K562 (cell line): ENCODE data around the gene WDCP. TPM values are rescaled to one million over a fixed set of nuclear protein-coding genes. Genes with fewer than 3 reads are reported as not detected.

Experiments used
- ATAC-seq: fragments of 200-7000 bp; cut with Tn5 transposase; 3 replicates; pipeline ENCODE4 v1.9.1; 2020; ENCODE audit warnings: moderate library complexity
- BruUV-seq: library from RNA; stranded (reverse); fragments of 400-500 nt; replicated peaks from 2 replicates; lab custom pipeline; 2021; lab: Mats Ljungman, UMichigan
- CTCF ChIA-PET: fragments of 300-600 bp; formaldehyde crosslinking; extraction: SDS; loops from one replicate; lab custom pipeline; 2021; ENCODE audit warnings: low intra/inter-chr PET ratio; lab: Yijun Ruan, JAX
- POLR2A ChIA-PET: fragments of 300-600, 350-650 bp; sonication (Branson Sonifier 250); formaldehyde crosslinking; extraction: SDS; loops from one replicate; lab custom pipeline; 2021; ENCODE audit warnings: antibody characterized with exemption, inconsistent platforms; lab: Yijun Ruan, JAX
- DNase-seq, 4 experiments: peaks; one replicate each; pipeline versions ENCODE4 v3.0.0 to v3.0.0-alpha.2; 2011 to 2018; ENCODE audit warnings: low spot score in 3 of 4, mixed read lengths in 3 of 4; ENCODE audit errors: extremely low read depth in 1 of 4
- FAIRE-seq: peaks from 2 replicates; lab custom pipeline; 2011; peaks lifted over from hg19 to GRCh38; lab: Jason Lieb, UNC
- H2AFZ ChIP-seq: 2 replicates; pipeline ENCODE4 v1.6.0; 2011; ENCODE audit warnings: low read depth, low read length, control low read depth, inconsistent platforms
- H3K27ac ChIP-seq: fragments of 200-600 bp; 3 replicates; pipeline ENCODE4 v1.8.0; 2011; ENCODE audit warnings: low read depth, mild to moderate bottlenecking, control low read depth, inconsistent platforms, low read length, moderate library complexity, mixed read lengths; ENCODE audit errors: extremely low read depth
- H3K27me3 ChIP-seq, 2 experiments: fragments of 300-600 bp in 1 of 2; 2 replicates in 1 of 2; 3 replicates in 1 of 2; pipeline versions ENCODE4 v1.6.0 to v1.8.0; 2011; ENCODE audit warnings: inconsistent platforms in 2 of 2, low read length in 2 of 2, mild to moderate bottlenecking in 1 of 2, mixed read lengths in 1 of 2, moderate library complexity in 1 of 2; ENCODE audit not compliant: control insufficient read depth in 2 of 2, insufficient read depth in 2 of 2
- H3K36me3 ChIP-seq: fragments of 300-600 bp; 3 replicates; pipeline ENCODE4 v1.8.0; 2011; ENCODE audit warnings: mild to moderate bottlenecking, low read length, inconsistent platforms; ENCODE audit not compliant: control insufficient read depth, insufficient read depth
- H3K4me1 ChIP-seq, 2 experiments: fragments of 200-600 bp in 1 of 2; replicated peaks in 1 of 2; 2 replicates in 1 of 2; 3 replicates in 1 of 2; pipeline versions ENCODE4 v1.5.1 to v1.8.0; 2011; ENCODE audit warnings: inconsistent platforms in 2 of 2, low read length in 2 of 2, mild to moderate bottlenecking in 1 of 2, mixed read lengths in 1 of 2, moderate library complexity in 1 of 2; ENCODE audit not compliant: control insufficient read depth in 2 of 2, insufficient read depth in 2 of 2
- H3K4me2 ChIP-seq: 2 replicates; pipeline ENCODE4 v1.6.1; 2011; ENCODE audit warnings: low read length, control low read depth, inconsistent platforms, mixed read lengths; ENCODE audit not compliant: insufficient read depth
- H3K4me3 ChIP-seq: fragments of 200-600 bp; sonication (generic), shearing (Covaris generic); 2 replicates; pipeline ENCODE4 v1.5.1; 2016; ENCODE audit warnings: control low read depth, inconsistent platforms
- H3K79me2 ChIP-seq: fragments of 200-600 bp; 3 replicates; pipeline ENCODE4 v1.8.0; 2011; ENCODE audit warnings: low read length, inconsistent platforms; ENCODE audit not compliant: control insufficient read depth, insufficient read depth
- H3K9ac ChIP-seq, 2 experiments: 2 replicates each; pipeline versions ENCODE4 v1.6.0 to v1.6.1; 2011; ENCODE audit warnings: low read depth in 2 of 2, low read length in 2 of 2, control low read depth in 1 of 2, inconsistent platforms in 1 of 2, mild to moderate bottlenecking in 1 of 2, mixed read lengths in 1 of 2; ENCODE audit not compliant: insufficient read depth in 1 of 2
- H3K9me1 ChIP-seq: one replicate; pipeline ENCODE4 v1.6.0; 2011; ENCODE audit warnings: inconsistent platforms, mild to moderate bottlenecking, low read length, moderate library complexity; ENCODE audit not compliant: control insufficient read depth, insufficient read depth
- H3K9me3 ChIP-seq: replicated peaks from 2 replicates; pipeline ENCODE4 v1.5.1; 2011; ENCODE audit warnings: low read depth, low read length, inconsistent platforms; ENCODE audit not compliant: control insufficient read depth, insufficient read depth
- H4K20me1 ChIP-seq: replicated peaks from 2 replicates; pipeline ENCODE4 v1.6.1; 2011; ENCODE audit warnings: low read length, inconsistent platforms, mixed read lengths; ENCODE audit not compliant: control insufficient read depth, insufficient read depth
- RFX1 ChIP-seq: fragments of 450-650 bp; IDR thresholded peaks from 2 replicates; pipeline ENCODE4 v1.6.1; 2016; ENCODE audit warnings: mild to moderate bottlenecking, moderate library complexity
- WHSC1 ChIP-seq: IDR thresholded peaks from one replicate; pipeline ENCODE4 v1.6.1; 2012; ENCODE audit warnings: low read length, control low read depth, inconsistent platforms
- ZBTB40 ChIP-seq, 2 experiments: fragments of 450-650 bp in 1 of 2; sonication (generic) in 1 of 2; formaldehyde crosslinking in 1 of 2; IDR thresholded peaks; 2 replicates each; pipeline versions ENCODE4 v1.7.1 to v1.9.0; 2016 to 2022; ENCODE audit warnings: inconsistent platforms in 1 of 2, mild to moderate bottlenecking in 1 of 2, missing genetic modification reagents in 1 of 2
- WGBS: fragments of 100-300 bp; shearing (Covaris generic); methylation state at CpG from one replicate; pipeline ENCODE4 v1.1.6; 2016; ENCODE audit warnings: low coverage, mixed read lengths; ENCODE audit not compliant: insufficient coverage; ENCODE audit errors: missing lambda C conversion rate; 5-methylcytosine and 5-hydroxymethylcytosine counted together
- in situ Hi-C: fragments of 300-500 bp; cut with MboI; formaldehyde crosslinking; loops from 4 replicates; pipeline ENCODE4 v1.15.0; 2018; ENCODE audit warnings: inconsistent platforms, mixed read lengths
- intact Hi-C: fragments of 100-400 bp; cut with micrococcal nuclease; formaldehyde crosslinking; loops from 2 replicates; pipeline ENCODE4 v1.14.2; 2022
- polyA plus RNA-seq, 8 experiments: library from polyadenylated mRNA; depleted of rRNA in 4 of 8; stranded (reverse) in 5 of 8; unstranded in 3 of 8; fragments of >200 nt; fragmentation: Nextera tagmentation in 2 of 8; fragmentation: Illumina TruSeq in 1 of 8; extraction: Ambion mirVana in 2 of 8; extraction: Trizol in 1 of 8; gene quantifications; 2 replicates each; pipeline versions ENCODE4 v1.2.1 to v1.2.3, GENCODE V29; 2011 to 2014; ENCODE audit warnings: inconsistent platforms in 1 of 8, missing spikeins in 1 of 8
- total RNA-seq, 7 experiments: library from RNA; depleted of rRNA in 6 of 7; stranded (reverse); fragments of >200 nt in 6 of 7; fragmentation: Illumina TruSeq in 2 of 7; extraction: Trizol in 2 of 7; gene quantifications; 2 replicates each; pipeline versions ENCODE4 v1.2.1 to v1.2.3, GENCODE V29; 2011 to 2021; ENCODE audit warnings: low replicate concordance in 1 of 7

Gene WDCP
- total and polyA plus RNA-seq, 9 of the 15 experiments (the other 6 are each of a cell fraction or from before 2014, with no cell fraction given): 10.1 to 41.4 (median 21.8) TPM

- H3K4me1 ChIP-seq: no peaks in the 10 kb centered on the region; a peak in 1 of 5 replicates
- H3K27ac ChIP-seq: no peak overlapping the region
- no peak for DNase-seq
- no peak for FAIRE-seq
- H3K79me2 ChIP-seq: peaks cover 50% of the 10 kb centered on the region
- BruUV-seq: no TSS peak
- no peaks in the 10 kb centered on the region for H3K9me3 ChIP-seq
- POLR2A ChIA-PET: no interaction called here
- no peak for ATAC-seq
- intact Hi-C loops: no loop called here
- H2AFZ ChIP-seq: no peak overlapping the region
- peak overlapping the region in 1 of 2 experiments; percentile 26; a peak in 1 of 4 replicates for H3K9ac ChIP-seq
- H3K4me3 ChIP-seq: no peak overlapping the region
- TF ChIP-seq RFX1 (peak; percentile 35; the same call in 1 of the 2 replicates), ZBTB40 (IDR thresholded peaks at IDR 0.05) (no peak), ZBTB40 (CRISPR knock-in tag; IDR thresholded peaks at IDR 0.05) (no peak), WHSC1 (peak; percentile 5)
- H4K20me1 ChIP-seq: no peaks in the 10 kb centered on the region; the same call in 1 of the 2 replicates
- no peaks in the 10 kb centered on the region for H3K27me3 ChIP-seq
- in situ Hi-C loops: no loop called here
- CTCF ChIA-PET: no interaction called here
- H3K36me3 ChIP-seq: peaks cover 56% of the 10 kb centered on the region
- H3K9me1 ChIP-seq: no peaks in the 10 kb centered on the region
- 93% methylated on average over 9 of the region's 9 CpGs for WGBS
- no peak overlapping the region for H3K4me2 ChIP-seq
Measured at GRCh38 chr2:24038786-24039499, 8.2 kb downstream of the WDCP start.
